NCI-H1694 (cell line): ENCODE results near the gene LHFPL4.
"Not testable (repeated sequence)": the region's sequence is repeated elsewhere in the genome, so short reads cannot be mapped to it uniquely, and the experiment has no call there.

Experiments
- DNase-seq: peaks from one replicate; lab custom pipeline; 2025; lab: John Stamatoyannopoulos, UW

Gene LHFPL4

GRCh38 chr3:9553021-9553947 is at the start of gene LHFPL4:
TSS of gene LHFPL4 (minus strand) at chr3:9553822. CDS start at chr3:9552679, 1,143 bp downstream.
- no peak for DNase-seq

GRCh38 chr3:9602620-9603019 is 49.0 kb upstream of the LHFPL4 start:
- no peak for DNase-seq

DNA sequence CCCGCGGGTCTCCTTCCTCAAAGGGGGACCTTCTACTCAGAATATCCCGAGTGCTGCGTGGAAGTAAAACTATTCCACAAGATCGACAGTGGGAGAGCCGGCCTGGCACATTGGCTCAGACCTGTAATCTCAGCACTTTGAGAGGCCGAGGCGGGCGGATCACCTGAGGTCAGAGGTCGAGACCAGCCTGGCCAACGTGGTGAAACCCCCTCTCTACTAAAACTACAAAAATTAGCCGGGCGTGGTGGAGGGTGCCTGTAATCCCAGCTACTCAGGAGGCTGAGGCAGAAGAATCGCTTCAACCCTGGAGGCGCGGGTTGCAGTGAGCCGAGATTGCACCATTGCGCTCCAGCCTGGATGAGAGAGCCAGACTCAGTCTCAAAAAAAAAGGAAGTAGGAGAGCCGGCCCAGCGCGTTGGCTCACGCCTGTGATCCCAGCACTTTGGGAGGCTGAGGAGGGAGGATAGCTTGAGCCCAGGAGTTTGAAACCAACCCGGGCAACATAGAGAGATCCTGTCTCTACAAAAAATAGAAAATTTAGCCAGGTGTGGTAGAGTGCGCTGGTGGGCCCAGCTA is 47.5 kb upstream of the LHFPL4 start:
- not testable (repeated sequence) for DNase-seq

- DNase-seq: no peak
These were observed 47.0 kb upstream of the LHFPL4 start for GRCh38 chr3:9600597-9600996.

DNA sequence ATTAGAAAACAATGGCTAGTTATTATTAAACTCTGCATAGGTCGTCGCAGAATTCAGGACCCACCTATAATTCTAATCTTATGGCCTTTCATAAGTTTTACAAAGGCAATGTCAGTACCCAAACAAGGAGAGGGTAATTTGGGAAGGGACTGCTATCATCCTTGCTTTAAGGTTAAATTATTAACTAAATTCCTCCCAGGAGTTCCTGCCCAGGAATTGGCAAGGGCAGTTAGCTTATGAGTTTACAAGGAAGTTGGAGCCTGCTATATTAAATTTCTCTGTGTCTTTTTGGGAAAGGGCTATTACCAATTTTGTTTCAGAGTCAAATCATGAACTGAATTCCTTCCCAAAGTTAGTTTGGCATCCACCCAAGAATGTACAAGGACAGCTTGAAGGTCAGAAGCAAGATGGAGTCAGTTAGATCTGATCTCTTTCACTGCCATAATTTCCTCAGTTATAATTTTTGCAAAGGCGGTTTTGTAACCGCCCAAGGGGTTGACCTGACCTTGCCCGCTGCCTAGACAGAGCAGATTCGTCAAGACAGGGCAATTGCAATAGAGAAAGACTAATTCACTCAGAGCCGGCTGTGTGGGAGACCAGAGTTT is 45.3 kb upstream of the LHFPL4 start:
- no peak for DNase-seq

- DNase-seq: no peak
These were observed 42.3 kb upstream of the LHFPL4 start for GRCh38 chr3:9595877-9596276.

DNA sequence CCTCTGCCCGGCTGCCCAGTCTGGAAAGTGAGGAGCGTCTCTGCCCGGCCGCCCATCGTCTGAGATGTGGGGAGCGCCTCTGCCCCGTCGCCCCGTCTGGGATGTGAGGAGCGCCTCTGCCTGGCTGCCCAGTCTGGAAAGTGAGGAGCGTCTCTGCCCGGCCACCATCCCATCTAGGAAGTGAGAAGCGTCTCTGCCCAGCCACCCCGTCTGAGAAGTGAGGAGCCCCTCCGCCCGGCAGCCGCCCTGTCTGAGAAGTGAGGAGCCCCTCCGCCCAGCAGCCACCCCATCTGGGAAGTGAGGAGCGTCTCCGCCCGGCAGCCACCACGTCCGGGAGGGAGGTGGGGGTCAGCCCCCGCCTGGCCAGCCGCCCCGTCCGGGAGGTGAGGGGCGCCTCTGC is 38.2 kb upstream of the LHFPL4 start:
- not testable (repeated sequence) for DNase-seq

DNA sequence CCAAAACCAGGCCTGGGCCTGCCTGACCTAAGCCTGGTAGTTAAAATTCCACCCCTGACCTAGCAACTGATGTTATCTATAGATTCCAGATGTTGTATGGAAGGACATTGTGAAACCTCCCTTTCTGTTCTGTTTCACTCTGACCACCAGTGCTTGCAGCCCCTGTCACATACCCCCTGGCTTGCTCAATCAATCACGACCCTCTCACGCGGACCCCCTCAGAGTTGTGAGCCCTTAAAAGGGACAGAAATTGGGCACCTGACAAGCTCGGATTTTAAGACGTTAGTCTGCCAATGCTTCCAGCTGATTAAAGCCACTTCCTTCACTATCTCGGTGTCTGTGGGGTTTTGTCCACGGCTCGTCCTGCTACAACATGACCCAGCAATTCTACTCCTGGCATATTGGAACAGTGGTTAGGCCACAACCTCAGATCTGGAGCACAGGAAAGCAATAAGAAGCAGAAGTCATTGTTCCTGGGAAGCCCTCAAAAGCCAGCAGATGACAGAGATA is 36.7 kb upstream of the LHFPL4 start:
- no peak for DNase-seq

DNA sequence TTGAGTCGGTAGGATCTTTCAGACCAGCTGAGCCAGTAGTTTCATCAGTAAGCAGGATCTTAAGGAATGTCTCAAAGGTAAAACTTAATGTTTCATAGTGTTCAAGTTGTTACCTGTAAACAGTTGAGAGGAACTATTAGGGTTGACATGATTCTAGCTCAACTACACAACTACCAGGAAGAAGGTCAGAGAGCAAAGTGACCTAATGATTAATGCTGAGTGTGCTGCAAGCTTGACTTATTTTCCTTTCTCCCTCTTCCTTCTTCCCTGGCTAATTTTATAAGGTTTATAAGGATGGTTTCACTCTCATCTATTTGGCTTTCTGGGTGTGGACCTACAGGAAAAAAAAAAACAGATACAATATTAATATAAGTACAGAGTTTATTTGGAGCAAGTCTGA is 30.2 kb upstream of the LHFPL4 start:
- DNase-seq: no peak

- DNase-seq: no peak
These were observed 29.7 kb upstream of the LHFPL4 start for GRCh38 chr3:9583371-9583770.

GRCh38 chr3:9582332-9582731 is 28.7 kb upstream of the LHFPL4 start:
- DNase-seq: no peak

GRCh38 chr3:9581742-9582141 is 28.1 kb upstream of the LHFPL4 start:
- no peak for DNase-seq

GRCh38 chr3:9569054-9569453 is 15.4 kb upstream of the LHFPL4 start:
- DNase-seq: no peak

DNA sequence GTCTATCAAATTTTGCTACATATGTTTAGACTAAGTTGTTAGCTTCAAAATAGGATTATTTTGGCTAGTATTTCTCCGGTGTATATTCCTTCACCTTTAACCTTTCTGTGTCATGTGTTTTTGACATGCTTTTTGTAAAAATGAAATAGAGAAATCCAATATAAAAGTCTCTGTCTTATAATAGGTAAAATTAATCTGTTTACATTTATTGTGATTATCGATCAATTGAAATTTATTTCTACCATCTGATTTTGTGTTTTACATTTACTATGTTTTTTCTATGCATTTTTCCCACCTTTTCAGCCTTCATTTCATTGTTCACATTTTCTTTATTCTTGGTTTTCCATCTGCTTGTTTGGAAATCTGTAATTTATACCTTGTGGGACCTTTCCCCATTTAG is 11.7 kb upstream of the LHFPL4 start:
- DNase-seq: no peak

DNA sequence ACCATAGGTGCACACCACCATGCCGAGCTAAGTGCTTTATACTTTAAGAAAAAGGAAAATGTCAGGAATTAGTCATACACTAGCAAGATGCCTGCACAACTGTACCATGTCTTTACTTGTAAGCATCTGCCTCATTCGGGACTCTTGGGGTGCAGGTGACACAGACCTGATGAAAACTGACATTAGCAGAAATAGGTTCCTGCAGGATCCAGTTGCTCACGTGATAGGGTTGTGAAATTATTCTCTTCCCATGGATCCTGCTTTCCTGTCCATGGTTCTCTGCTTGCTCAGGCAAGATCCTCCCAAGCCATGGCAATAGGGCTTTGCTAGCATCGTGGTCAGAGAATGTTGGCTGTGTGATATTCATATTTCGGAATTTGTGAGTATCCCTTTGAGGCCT is 10.2 kb upstream of the LHFPL4 start:
- DNase-seq: no peak

- not testable (repeated sequence) for DNase-seq
These were observed 6.4 kb upstream of the LHFPL4 start for GRCh38 chr3:9560056-9560455.

DNA sequence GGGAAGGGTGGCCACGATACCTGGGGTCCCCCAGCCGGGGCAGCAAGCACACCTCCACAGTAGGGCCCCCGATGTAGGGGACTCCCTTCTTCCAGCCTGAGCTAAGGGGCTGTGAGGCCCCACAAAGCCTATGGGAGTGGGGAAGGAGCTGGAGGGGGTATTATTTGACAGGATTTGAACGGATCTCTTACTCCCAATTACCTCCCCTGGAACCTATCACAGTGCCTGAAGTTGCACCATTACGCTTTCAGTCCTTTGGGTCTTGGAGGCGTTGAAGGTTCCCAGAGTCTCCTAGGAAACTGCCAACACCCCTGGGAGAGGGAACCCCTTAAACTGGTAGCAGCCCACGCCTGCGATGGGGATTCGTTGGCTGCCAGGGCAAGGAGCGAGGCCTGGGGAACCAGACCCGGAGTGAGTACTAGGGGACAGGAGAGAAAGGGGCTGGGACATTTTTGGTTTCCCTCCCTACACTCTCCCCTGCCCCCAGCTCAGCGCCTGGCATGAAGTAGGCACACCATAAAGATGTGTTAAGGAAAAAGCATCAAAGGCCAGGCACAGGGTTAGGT is 409 bp upstream of the LHFPL4 start:
- DNase-seq: no peak

DNA sequence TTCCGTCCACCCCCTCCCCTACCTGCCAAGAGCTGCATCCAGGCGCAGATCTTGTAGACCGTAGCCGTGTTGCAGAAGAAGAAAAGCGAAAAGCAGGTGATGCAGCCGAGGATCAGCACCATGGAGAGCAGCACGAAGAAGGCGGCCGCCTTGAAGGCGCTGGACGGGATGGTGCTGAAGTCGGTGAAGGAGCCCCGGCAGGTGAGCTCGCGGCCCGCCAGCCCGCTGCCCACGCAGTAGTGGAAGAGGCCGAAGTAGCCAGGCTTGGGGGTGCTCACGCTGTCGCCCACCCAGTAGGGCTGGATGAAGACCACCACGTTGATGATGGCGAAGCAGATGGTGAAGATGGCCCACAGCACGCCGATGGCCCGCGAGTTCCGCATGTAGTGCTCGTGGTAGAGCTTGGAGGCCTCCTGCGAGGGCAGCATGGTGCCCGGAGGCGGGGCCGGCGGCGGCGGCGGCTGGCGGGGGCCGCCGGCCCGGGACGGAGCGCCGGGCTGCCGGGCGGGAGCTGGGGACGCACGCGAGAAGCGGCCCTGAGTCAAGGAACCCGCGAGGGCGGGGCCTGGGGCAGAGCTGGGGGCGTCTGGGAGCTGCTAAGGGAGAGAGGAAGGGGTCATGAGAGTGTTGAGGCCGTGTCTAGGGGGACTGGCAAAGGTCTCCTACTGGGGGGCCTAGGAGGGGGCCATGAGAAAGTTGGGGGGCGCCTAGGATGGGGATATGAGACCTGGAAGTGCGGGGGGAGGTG is 1.2 kb downstream of the LHFPL4 start:
- DNase-seq: no peak

GRCh38 chr3:9550999-9551398 is 2.6 kb downstream of the LHFPL4 start:
- no peak for DNase-seq

DNA sequence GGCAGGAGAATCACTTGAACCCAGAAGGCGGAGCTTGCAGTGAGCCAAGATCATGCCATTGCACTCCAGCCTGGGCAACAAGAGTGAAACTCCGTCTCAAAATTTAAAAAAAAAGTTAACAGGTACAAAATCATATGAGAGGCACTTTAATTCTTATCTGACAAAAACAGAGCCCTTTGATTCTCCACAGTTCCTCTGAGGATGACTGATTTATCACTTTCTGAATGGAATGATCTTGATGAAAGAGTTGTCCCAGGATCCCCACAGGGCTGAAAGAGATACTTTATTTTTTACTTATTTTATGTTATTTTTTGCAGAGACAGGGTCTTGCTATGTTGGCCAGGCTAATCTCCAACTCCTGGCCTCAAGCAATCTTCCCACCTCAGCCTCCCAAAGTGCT is 4.0 kb downstream of the LHFPL4 start:
- DNase-seq: no peak

GRCh38 chr3:9548991-9549390 is 4.6 kb downstream of the LHFPL4 start:
- no peak for DNase-seq

DNA sequence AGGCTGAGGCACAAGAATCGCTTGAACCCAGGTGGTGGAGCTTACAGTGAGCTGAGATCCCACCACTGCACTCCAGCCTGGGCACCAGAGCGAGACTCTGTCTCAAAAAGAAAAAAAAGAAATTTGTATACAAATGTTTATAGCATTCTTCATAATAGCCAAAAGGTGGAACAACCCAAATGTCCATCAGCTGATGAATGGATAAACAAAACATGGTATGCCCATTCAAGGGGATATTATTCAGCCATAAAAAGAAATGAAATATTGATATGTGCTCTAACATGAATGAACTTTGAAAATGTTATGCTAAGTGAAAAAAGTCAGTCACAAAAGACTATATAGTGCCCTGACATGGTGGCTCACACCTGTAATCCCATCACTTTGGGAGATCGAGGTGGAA is 11.4 kb downstream of the LHFPL4 start:
- DNase-seq: no peak
